ENCODE data around the gene PDGFD. TPM values are rescaled to one million over a fixed set of nuclear protein-coding genes. Genes with fewer than 3 reads are reported as not detected.

PDGFD gene
- polyA plus RNA-seq, 1 donor from 2014 or later: 1.0 TPM

GRCh38 chr11:103877221-103877620 lies 286.7 kb downstream of the PDGFD start:
- Histone ChIP-seq H3K4me2 (ENCODE audit: low read length) (no peak overlapping the region), H3K27me3 (ENCODE audit: insufficient read depth, low read depth, low read length) (no peaks in the 10 kb centered on the region), H3K9ac (ENCODE audit: low read length) (no peak overlapping the region), H3K79me2 (replicated peaks; ENCODE audit: insufficient read depth, low read length) (no peaks in the 10 kb centered on the region), H3F3A (ENCODE audit: insufficient read depth, low read length, poor library complexity, severe bottlenecking) (no peaks in the 10 kb centered on the region), H3K9me2 (ENCODE audit: insufficient read depth, low read length) (no peaks in the 10 kb centered on the region), H3K4me3 (ENCODE audit: low read length) (no peak overlapping the region), H3K27ac (ENCODE audit: low read length) (no peak overlapping the region), H2AFZ (ENCODE audit: low read depth, low read length) (no peak overlapping the region), H4K20me1 (ENCODE audit: insufficient read depth) (no peaks in the 10 kb centered on the region), H3K36me3 (ENCODE audit: insufficient read depth, low read length) (no peaks in the 10 kb centered on the region), H3K9me3 (ENCODE audit: low read length) (no peaks in the 10 kb centered on the region)
- TF ChIP-seq POLR2AphosphoS5 (IDR thresholded peaks at IDR 0.05): no peak
- TF ChIP-seq RAD21 (conservative IDR thresholded peaks at IDR 0.05): no peak
- TF ChIP-seq MXI1 (conservative IDR thresholded peaks at IDR 0.05; ENCODE audit: poor library complexity, severe bottlenecking): no peak
- TF ChIP-seq EZH2 (IDR thresholded peaks at IDR 0.05; ENCODE audit: borderline replicate concordance, insufficient read depth, low read length, poor library complexity, severe bottlenecking): no peak
- TF ChIP-seq REST (IDR thresholded peaks at IDR 0.05; ENCODE audit: borderline replicate concordance): no peak
- no peak for TF ChIP-seq EP300 (conservative IDR thresholded peaks at IDR 0.05; ENCODE audit: poor library complexity, severe bottlenecking)
- TF ChIP-seq CTCF (IDR thresholded peaks at IDR 0.05; ENCODE audit: poor library complexity, severe bottlenecking): no peak
- TF ChIP-seq TAF1 (IDR thresholded peaks at IDR 0.05; ENCODE audit: low read depth): no peak
- TF ChIP-seq SMC3 (conservative IDR thresholded peaks at IDR 0.05; ENCODE audit: poor library complexity): no peak

- no peak overlapping the region for H3K4me3 ChIP-seq (ENCODE audit: low read length)
- no peak overlapping the region for H3K4me2 ChIP-seq (ENCODE audit: low read length)
- no peaks in the 10 kb centered on the region for H4K20me1 ChIP-seq (ENCODE audit: insufficient read depth)
- no peaks in the 10 kb centered on the region for H3K36me3 ChIP-seq (ENCODE audit: insufficient read depth, low read length)
- H2AFZ ChIP-seq (ENCODE audit: low read depth, low read length): no peak overlapping the region
- H3K27me3 ChIP-seq (ENCODE audit: insufficient read depth, low read depth, low read length): no peaks in the 10 kb centered on the region
- no peaks in the 10 kb centered on the region for H3K9me2 ChIP-seq (ENCODE audit: insufficient read depth, low read length)
- H3K79me2 ChIP-seq (replicated peaks; ENCODE audit: insufficient read depth, low read length): no peaks in the 10 kb centered on the region
- TF ChIP-seq MXI1 (conservative IDR thresholded peaks at IDR 0.05; ENCODE audit: poor library complexity, severe bottlenecking) (no peak), RAD21 (conservative IDR thresholded peaks at IDR 0.05) (no peak), EZH2 (IDR thresholded peaks at IDR 0.05; ENCODE audit: borderline replicate concordance, insufficient read depth, low read length, poor library complexity, severe bottlenecking) (no peak), CTCF (IDR thresholded peaks at IDR 0.05; ENCODE audit: poor library complexity, severe bottlenecking) (no peak), EP300 (conservative IDR thresholded peaks at IDR 0.05; ENCODE audit: poor library complexity, severe bottlenecking) (no peak), TAF1 (IDR thresholded peaks at IDR 0.05; ENCODE audit: low read depth) (no peak), POLR2AphosphoS5 (IDR thresholded peaks at IDR 0.05) (no peak)
- H3K9me3 ChIP-seq (ENCODE audit: low read length): no peaks in the 10 kb centered on the region
- H3K9ac ChIP-seq (ENCODE audit: low read length): no peak overlapping the region
- no peaks in the 10 kb centered on the region for H3F3A ChIP-seq (ENCODE audit: insufficient read depth, low read length, poor library complexity, severe bottlenecking)
- no peak overlapping the region for H3K27ac ChIP-seq (ENCODE audit: low read length)
Observed at GRCh38 chr11:103875855-103876510, 288.0 kb downstream of the PDGFD start.

All from neural cell (in vitro differentiated cells).